ENCODE data around the gene VIM.
A peak's percentile ranks its signal among the peaks of the same experiment; 100 is the strongest.

The VIM gene

GRCh38 chr10:17210361-17210760 lies 17.7 kb upstream of the VIM start:
- no peak for DNase-seq

- no peak for DNase-seq
These were observed 15.2 kb upstream of the VIM start for GRCh38 chr10:17212802-17213221.

GRCh38 chr10:17213646-17214349 lies 14.2 kb upstream of the VIM start:
- no peak for DNase-seq

- DNase-seq = no peak
These were observed 13.5 kb upstream of the VIM start for GRCh38 chr10:17214526-17214925.

GRCh38 chr10:17214971-17215781 lies 12.9 kb upstream of the VIM start:
- DNase-seq = no peak

GRCh38 chr10:17215782-17216122 lies 12.3 kb upstream of the VIM start:
- DNase-seq = no peak

GRCh38 chr10:17216217-17216900 lies 11.7 kb upstream of the VIM start:
- DNase-seq = peak; percentile 93

- no peak for DNase-seq
These were observed 11.1 kb upstream of the VIM start for GRCh38 chr10:17216901-17217395.

GRCh38 chr10:17217631-17218232 lies 10.3 kb upstream of the VIM start:
- peak; percentile 63 for DNase-seq

- DNase-seq = no peak
These were observed 9.0 kb upstream of the VIM start for GRCh38 chr10:17219024-17219423.

- no peak for DNase-seq
These were observed 7.4 kb upstream of the VIM start for GRCh38 chr10:17220652-17221100.

- DNase-seq = no peak
These were observed 5.7 kb upstream of the VIM start for GRCh38 chr10:17222329-17222728.

- no peak for DNase-seq
These were observed 2.2 kb upstream of the VIM start for GRCh38 chr10:17225808-17226207.

- DNase-seq = no peak
These were observed 1.1 kb upstream of the VIM start for GRCh38 chr10:17226891-17227303.

GRCh38 chr10:17227367-17228090 lies 512 bp upstream of the VIM start:
- DNase-seq = peak; percentile 90

GRCh38 chr10:17229016-17229716 lies 1.1 kb downstream of the VIM start:
- peak; percentile 93 for DNase-seq

GRCh38 chr10:17229717-17229966 lies 1.6 kb downstream of the VIM start:
- DNase-seq = no peak

- peak; percentile 93 for DNase-seq
These were observed 2.1 kb downstream of the VIM start for GRCh38 chr10:17229967-17230682.

GRCh38 chr10:17231788-17232187 lies 3.7 kb downstream of the VIM start:
- no peak for DNase-seq

GRCh38 chr10:17232276-17232960 lies 4.4 kb downstream of the VIM start:
- peak; percentile 89 for DNase-seq

Measured in activated CD4-positive, alpha-beta T cell treated with anti-CD3 and anti-CD28 coated beads, Interleukin-10, Interleukin-2, amounts not matched to agents 100 ng/mL and 50 ng/mL, durations not matched to agents 16 hours and 8 hours (primary cell).